ELF-1 (cell line): ENCODE measurements around the gene KRT6A.
"Not testable (repeated sequence)": the region's sequence is repeated elsewhere in the genome, so short reads cannot be mapped to it uniquely, and the experiment has no call there.

Source experiments
- DNase-seq: peaks from one replicate; pipeline ENCODE4 v3.0.0-alpha.2; 2016; ENCODE audit warnings: low read depth, low spot score

Gene KRT6A

GRCh38 chr12:52464897-52465296 is 28.2 kb downstream of the KRT6A start:
- no peak for DNase-seq

GRCh38 chr12:52461693-52462092 is 31.4 kb downstream of the KRT6A start:
- DNase-seq = no peak

GRCh38 chr12:52458861-52459260 is 34.2 kb downstream of the KRT6A start:
- DNase-seq = no peak

GRCh38 chr12:52455821-52456220 is 37.2 kb downstream of the KRT6A start:
- DNase-seq = no peak

GRCh38 chr12:52454411-52455201 is 38.5 kb downstream of the KRT6A start:
- no peak for DNase-seq

- DNase-seq = no peak
Measured at GRCh38 chr12:52452101-52452500, 41.0 kb downstream of the KRT6A start, which contains the start of gene KRT6B. Gene KRT6B (minus strand): TSS chr12:52452146. CDS start chr12:52452078, 68 bp downstream.

GRCh38 chr12:52448228-52448627 is 44.8 kb downstream of the KRT6A start:
- DNase-seq = no peak

GRCh38 chr12:52447196-52447595 is 45.9 kb downstream of the KRT6A start:
- not testable (repeated sequence) for DNase-seq

- no peak for DNase-seq
Measured at GRCh38 chr12:52446367-52447045, 46.6 kb downstream of the KRT6A start.

- no peak for DNase-seq
Measured at GRCh38 chr12:52445876-52446275, 47.2 kb downstream of the KRT6A start.

GRCh38 chr12:52444647-52445595 is 48.1 kb downstream of the KRT6A start:
- DNase-seq = no peak

GRCh38 chr12:52443966-52444365 is 49.1 kb downstream of the KRT6A start:
- no peak for DNase-seq

- peak; percentile 87 for DNase-seq
Measured at GRCh38 chr12:52442600-52443061, 50.4 kb downstream of the KRT6A start.

GRCh38 chr12:52441320-52441911 is 51.6 kb downstream of the KRT6A start:
- peak; percentile 36 for DNase-seq

GRCh38 chr12:52440821-52441319 is 52.2 kb downstream of the KRT6A start:
- DNase-seq = peak; percentile 36

- DNase-seq = no peak
Measured at GRCh38 chr12:52439845-52440244, 53.2 kb downstream of the KRT6A start.

GRCh38 chr12:52439420-52439819 is 53.6 kb downstream of the KRT6A start:
- no peak for DNase-seq

- no peak for DNase-seq
Measured at GRCh38 chr12:52438305-52439301, 54.5 kb downstream of the KRT6A start.

- no peak for DNase-seq
Measured at GRCh38 chr12:52437508-52437907, 55.5 kb downstream of the KRT6A start.
